SJSA1 (cell line): ENCODE data around the gene NTMT2. TPM values are rescaled to one million over a fixed set of nuclear protein-coding genes. Genes with fewer than 3 reads are reported as not detected.

Experiments used
- DNase-seq, 2 experiments: peaks; one replicate each; pipeline ENCODE4 v3.0.0-alpha.2; 2015 to 2020; ENCODE audit warnings: low spot score in 2 of 2, low read depth in 1 of 2
- H3K27ac ChIP-seq: fragments of 250-450 bp; sonication (Bioruptor Pico); 2 replicates; pipeline ENCODE4 v1.5.1; 2020; ENCODE audit warnings: mild to moderate bottlenecking, moderate library complexity
- H3K27me3 ChIP-seq: fragments of 250-450 bp; sonication (Bioruptor Pico); replicated peaks from 2 replicates; pipeline ENCODE4 v1.5.1; 2020; ENCODE audit warnings: mild to moderate bottlenecking, moderate library complexity
- H3K36me3 ChIP-seq: fragments of 250-450 bp; sonication (Bioruptor Pico); 2 replicates; pipeline ENCODE4 v1.5.1; 2020; ENCODE audit warnings: mild to moderate bottlenecking
- H3K4me1 ChIP-seq: fragments of 250-450 bp; sonication (Bioruptor Pico); replicated peaks from 2 replicates; pipeline ENCODE4 v1.6.1; 2021; ENCODE audit warnings: mild to moderate bottlenecking
- H3K4me3 ChIP-seq: fragments of 250-450 bp; sonication (Bioruptor Pico); 2 replicates; pipeline ENCODE4 v1.5.1; 2020; ENCODE audit warnings: mild to moderate bottlenecking
- H3K9me3 ChIP-seq: fragments of 250-450 bp; sonication (Bioruptor Pico); replicated peaks from 2 replicates; pipeline ENCODE4 v1.5.1; 2020; ENCODE audit warnings: mild to moderate bottlenecking
- total RNA-seq: library from RNA; depleted of rRNA; stranded (reverse); fragments of >200 nt; shearing (Covaris generic); gene quantifications from 2 replicates; pipeline ENCODE4 v1.2.3, GENCODE V29; 2014; rRNA removed

The NTMT2 gene
- total RNA-seq, 1 experiment from 2014 or later = not detected

DNA sequence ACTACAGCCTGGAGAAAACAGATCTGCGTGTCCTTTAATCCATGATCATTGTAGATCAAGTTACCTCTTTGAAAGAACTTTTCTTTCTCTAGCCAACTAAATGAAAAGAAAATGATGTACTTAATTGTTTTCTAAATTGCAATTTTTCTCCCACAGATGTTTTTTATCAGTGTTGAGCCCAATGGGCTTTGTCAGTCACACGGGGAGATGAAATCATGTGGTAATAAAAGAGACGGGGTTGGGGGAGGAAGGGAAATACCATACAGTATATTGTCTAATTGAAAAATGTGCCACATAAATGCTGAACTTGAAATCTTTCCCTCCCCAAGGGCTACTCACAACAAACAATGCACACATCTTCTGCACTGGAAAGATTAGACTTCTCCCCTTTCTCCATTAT, 58.4 kb downstream of the NTMT2 start:
- no peaks in the 10 kb centered on the region for H3K4me1 ChIP-seq
- H3K27me3 ChIP-seq = no peaks in the 10 kb centered on the region
- H3K36me3 ChIP-seq = no peaks in the 10 kb centered on the region
- no peaks in the 10 kb centered on the region for H3K9me3 ChIP-seq
- H3K27ac ChIP-seq = no peak overlapping the region
- no peak for DNase-seq
- H3K4me3 ChIP-seq = no peak overlapping the region

DNA sequence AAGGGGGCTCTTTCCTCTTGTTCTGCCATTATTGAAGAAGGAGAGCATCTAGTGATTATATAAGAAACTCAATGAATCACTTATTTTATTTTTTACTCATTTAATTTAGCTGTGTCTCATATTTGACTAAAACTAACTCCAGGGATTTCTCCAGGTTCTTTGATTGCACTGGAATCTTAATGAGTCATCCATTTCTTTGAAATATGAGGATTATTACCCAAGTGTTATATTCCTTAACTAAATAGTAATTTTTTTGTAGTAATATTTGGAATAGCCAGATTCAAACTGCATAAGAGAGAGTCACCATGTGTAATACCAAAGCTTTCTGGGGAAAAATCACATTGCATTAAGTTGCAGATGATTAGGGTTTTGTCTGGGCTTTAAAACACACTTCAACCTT, 59.5 kb downstream of the NTMT2 start:
- no peaks in the 10 kb centered on the region for H3K27me3 ChIP-seq
- DNase-seq = no peak

DNA sequence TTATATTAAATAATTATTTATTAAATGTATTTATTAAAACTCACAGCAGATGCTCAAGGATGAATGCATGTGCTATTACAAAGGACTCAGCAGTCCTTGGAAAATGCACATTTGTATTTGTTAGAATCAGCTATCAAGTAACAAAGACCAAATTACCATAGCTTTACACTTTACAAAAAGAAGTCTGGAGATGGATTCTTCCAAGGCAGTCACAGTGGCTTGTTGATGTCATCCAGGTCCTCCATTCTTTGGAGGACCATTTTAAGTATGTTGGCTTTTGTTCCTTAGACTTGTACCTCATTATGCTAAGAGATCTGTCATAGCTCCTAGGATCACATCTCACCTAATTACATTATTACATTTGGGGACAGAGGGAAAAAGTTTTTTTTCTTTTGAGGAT, 63.4 kb downstream of the NTMT2 start:
- H3K36me3 ChIP-seq = no peaks in the 10 kb centered on the region
- H3K4me1 ChIP-seq = no peaks in the 10 kb centered on the region
- no peak overlapping the region for H3K4me3 ChIP-seq
- H3K9me3 ChIP-seq = no peaks in the 10 kb centered on the region
- no peak for DNase-seq
- no peak overlapping the region for H3K27ac ChIP-seq
- H3K27me3 ChIP-seq = no peaks in the 10 kb centered on the region

More for the DNA sequence above, 59.5 kb downstream of the NTMT2 start:
- H3K36me3 ChIP-seq = no peaks in the 10 kb centered on the region
- H3K4me1 ChIP-seq = no peaks in the 10 kb centered on the region
- H3K4me3 ChIP-seq = no peak overlapping the region
- H3K27ac ChIP-seq = no peak overlapping the region
- no peaks in the 10 kb centered on the region for H3K9me3 ChIP-seq

DNA sequence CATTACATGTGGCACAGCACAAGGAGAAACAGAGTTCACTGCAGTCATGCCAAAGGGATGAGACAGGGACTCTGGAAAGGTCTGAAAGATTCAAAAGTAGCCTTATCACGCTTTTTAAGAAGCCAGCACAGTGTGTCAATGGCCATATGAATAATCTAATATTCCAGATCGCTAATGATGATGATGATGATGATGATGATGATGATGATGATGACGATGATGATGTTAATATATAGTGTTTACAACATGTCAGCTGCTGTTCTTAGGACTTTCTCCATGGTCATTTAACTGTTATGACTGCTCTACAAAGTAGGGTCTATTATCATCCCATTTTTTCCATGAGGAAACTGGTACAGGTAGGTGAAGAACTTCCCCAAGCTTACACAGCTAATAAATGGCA, 64.4 kb downstream of the NTMT2 start:
- H3K36me3 ChIP-seq = no peaks in the 10 kb centered on the region
- H3K4me1 ChIP-seq = no peaks in the 10 kb centered on the region
- no peaks in the 10 kb centered on the region for H3K27me3 ChIP-seq
- DNase-seq = no peak
- H3K4me3 ChIP-seq = no peak overlapping the region
- no peaks in the 10 kb centered on the region for H3K9me3 ChIP-seq
- no peak overlapping the region for H3K27ac ChIP-seq

DNA sequence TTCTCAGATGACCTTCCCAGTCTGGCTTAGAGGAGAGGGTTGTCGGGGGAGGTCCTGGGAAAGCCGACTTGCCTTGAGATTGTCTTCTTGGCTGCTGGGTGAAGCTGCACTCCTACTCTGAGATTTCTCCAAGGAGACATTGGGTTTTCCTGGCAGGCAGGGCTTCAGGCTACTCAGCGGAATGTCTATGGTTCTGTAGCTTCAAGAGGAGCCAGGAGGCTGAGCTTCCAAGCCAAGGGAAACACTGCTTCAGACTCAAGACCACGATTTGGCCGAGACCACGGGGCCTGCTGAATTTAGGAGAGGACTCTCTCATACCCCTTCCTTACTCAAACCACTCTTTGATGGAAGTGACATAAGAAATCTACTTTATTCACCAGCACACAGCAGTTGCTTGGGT, 67.8 kb downstream of the NTMT2 start:
- no peak overlapping the region for H3K4me3 ChIP-seq
- H3K27me3 ChIP-seq = no peaks in the 10 kb centered on the region
- H3K4me1 ChIP-seq = no peaks in the 10 kb centered on the region
- DNase-seq = no peak
- H3K27ac ChIP-seq = no peak overlapping the region
- H3K36me3 ChIP-seq = no peaks in the 10 kb centered on the region
- H3K9me3 ChIP-seq = no peaks in the 10 kb centered on the region

DNA sequence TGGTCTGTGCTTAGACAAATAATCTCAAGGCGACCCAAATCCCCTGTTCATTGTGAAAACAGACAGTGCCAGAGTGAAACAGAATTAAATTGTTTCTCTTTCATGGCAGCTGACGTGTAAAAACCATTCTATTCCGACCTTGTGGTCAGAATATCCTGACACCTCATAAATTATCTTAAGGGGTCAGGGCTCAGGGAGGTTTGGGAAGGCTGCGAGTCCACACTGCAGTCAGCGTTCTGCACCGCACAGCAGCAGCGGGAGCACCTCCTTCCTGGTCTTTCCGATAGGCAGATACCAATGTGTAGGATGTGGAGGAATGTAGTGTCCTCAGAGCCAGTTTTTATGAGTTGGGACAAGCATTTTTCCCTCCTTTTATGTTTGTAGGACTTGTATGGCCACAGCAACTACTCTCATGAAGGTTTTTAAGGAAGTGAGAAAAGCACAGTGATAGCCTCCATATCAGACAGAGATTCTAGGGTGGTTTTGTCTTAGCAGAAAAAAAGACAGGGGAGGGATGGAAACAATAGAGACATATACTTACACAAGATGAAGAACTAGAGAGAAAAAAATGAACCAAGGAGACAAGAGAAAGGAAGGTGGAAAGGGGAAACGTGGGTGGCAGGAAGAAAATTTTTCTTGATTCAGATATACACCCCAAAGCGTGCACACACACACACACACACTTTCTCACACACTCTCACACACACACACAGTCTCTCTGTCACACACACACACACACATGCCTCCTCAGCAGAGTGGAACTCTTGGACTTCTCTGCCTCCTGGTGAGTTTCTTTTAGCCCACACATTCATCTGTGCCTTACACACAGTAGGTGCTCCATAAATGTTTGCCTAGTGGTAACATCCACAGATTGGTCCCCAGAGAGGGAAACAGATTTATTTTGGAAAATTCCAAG, 68.6 kb downstream of the NTMT2 start:
- H3K27ac ChIP-seq = no peak overlapping the region
- H3K4me3 ChIP-seq = no peak overlapping the region
- no peak for DNase-seq

DNA sequence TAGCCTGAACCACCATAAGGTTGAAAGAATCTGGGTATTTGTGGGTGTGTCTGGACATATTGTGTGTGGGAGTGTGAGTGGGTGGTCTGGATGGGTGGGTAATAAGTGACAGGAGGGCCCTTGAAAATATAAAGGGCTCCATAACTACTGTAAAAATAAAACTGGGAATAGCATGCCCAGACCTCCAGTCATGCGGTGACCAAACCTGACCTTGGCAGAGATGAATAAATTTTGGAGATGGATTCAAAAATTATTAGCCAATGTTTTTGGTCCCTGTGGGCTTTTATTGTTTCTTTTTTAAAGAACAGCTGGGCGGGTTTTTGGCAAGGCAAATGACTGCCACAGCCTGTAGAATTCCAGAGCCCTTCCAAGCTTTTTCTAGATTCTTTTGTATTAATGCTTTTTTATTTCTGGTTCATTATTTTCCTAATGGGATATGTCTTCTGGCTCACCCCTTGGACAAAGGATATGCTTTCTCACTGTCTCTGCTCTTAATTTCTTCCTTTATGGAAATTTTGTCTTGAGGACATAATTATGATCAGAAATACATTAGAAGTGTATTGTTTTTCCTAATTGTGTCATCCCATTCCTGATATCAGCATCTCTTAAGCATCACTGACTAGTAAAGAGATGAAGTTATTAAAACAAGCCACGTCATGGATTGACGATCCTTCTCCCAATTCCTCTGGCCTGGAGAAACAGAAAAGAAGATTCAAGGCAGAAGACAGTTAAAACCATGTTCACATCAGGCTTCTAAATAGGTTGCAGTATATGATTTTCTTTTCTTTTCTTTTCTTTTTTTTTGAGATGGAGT, 69.5 kb downstream of the NTMT2 start:
- DNase-seq = no peak
- Histone ChIP-seq H3K27me3 (no peaks in the 10 kb centered on the region), H3K4me1 (no peaks in the 10 kb centered on the region), H3K36me3 (no peaks in the 10 kb centered on the region), H3K4me3 (no peak overlapping the region), H3K27ac (no peak overlapping the region), H3K9me3 (no peaks in the 10 kb centered on the region)

More for the DNA sequence above, 68.6 kb downstream of the NTMT2 start:
- Histone ChIP-seq H3K27me3 (no peaks in the 10 kb centered on the region), H3K4me1 (no peaks in the 10 kb centered on the region), H3K9me3 (no peaks in the 10 kb centered on the region), H3K36me3 (no peaks in the 10 kb centered on the region)

DNA sequence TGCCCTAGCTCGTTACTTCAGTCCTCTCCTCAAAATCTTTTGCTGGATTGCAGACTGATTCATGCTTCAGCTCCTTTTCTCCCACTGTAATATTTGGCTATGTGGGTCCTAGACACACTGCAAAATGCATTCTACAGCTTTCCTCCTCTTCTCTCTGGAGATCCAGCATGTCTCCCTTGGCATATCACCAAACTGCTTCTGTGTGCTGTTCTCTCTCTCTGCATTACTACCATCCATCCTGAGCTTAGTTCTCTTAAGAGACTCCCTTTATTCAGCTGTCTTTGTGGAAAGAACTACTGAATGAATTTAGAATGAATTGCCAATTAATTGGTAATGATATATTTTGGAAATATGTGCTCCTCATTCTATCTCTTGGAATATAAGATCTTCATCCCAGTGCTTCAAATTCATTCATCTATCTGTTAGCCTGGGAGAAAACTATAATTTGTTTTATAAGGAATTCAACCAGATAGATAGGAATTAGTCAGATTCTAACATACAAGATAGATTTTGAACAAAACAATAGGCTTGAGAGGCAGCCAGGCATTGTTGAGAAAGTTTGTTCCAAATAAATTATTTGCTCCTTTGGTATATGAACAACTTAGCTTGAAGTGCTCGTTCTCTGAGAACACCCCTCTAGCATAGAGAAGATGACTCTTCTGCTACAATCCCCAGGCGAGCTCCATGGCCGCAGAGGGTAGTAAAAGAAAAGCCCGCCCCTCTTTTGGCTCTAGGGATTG, 71.9 kb downstream of the NTMT2 start:
- Histone ChIP-seq H3K4me3 (no peak overlapping the region), H3K9me3 (no peaks in the 10 kb centered on the region), H3K27ac (no peak overlapping the region), H3K27me3 (no peaks in the 10 kb centered on the region), H3K36me3 (no peaks in the 10 kb centered on the region), H3K4me1 (no peaks in the 10 kb centered on the region)
- DNase-seq = no peak

DNA sequence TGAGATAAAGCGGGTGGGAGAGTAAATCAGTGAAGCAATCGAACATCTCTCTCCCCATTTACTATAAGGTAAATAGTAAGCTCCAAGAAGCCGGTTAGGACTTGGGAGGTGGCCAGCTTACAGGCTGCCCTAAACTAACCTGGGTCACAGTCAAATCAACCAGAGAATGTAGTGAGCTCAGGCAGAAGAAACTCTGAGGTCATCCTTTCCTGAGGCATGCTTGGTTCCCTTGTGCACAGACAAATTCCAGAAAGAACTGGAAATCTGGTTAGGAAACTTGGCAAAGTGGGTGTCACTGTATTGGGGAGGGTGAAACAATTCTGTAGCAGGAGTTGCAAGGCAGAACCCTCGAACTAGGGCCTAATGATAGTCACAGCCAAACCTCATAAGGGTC, 72.5 kb downstream of the NTMT2 start:
- H3K9me3 ChIP-seq = no peaks in the 10 kb centered on the region
- no peak overlapping the region for H3K4me3 ChIP-seq
- H3K27ac ChIP-seq = no peak overlapping the region
- no peak for DNase-seq
- H3K27me3 ChIP-seq = no peaks in the 10 kb centered on the region
- H3K4me1 ChIP-seq = no peaks in the 10 kb centered on the region
- no peaks in the 10 kb centered on the region for H3K36me3 ChIP-seq

Other genes starting within 250 kb of the NTMT2 start
- 14.5 and 15.1 TPM in 2 replicates for gene KIFAP3, start 71.3 kb upstream of the NTMT2 start, total RNA-seq